ENCODE measurements around the gene RALGPS1.

- TF ChIP-seq EP300 (IDR thresholded peaks at IDR 0.05), result peak; percentile 73 to 98
- peak in 1 of 5 experiments; percentile 6 for TF ChIP-seq CTCF (IDR thresholded peaks at IDR 0.05)
Observed at GRCh38 chr9:127187231-127187956, 272.8 kb downstream of the RALGPS1 start.

All from tibial nerve (tissue), 4 donors.